GM21390 (cell line): ENCODE measurements around the gene SLCO2A1.

Experiments used
- ATAC-seq: cut with Tn5 transposase; IDR thresholded peaks from one replicate; pipeline ENCODE4 v1.9.1; 2021; ENCODE audit not compliant: unreplicated experiment

The SLCO2A1 gene

GRCh38 chr3:133910422-133910821 lies 119.3 kb downstream of the SLCO2A1 start:
- ATAC-seq, result no peak

GRCh38 chr3:133905376-133905775 lies 124.3 kb downstream of the SLCO2A1 start:
- ATAC-seq, result no peak

- ATAC-seq, result no peak
Observed at GRCh38 chr3:133901847-133902246, 127.9 kb downstream of the SLCO2A1 start.

GRCh38 chr3:133901083-133901482 lies 128.6 kb downstream of the SLCO2A1 start:
- ATAC-seq, result no peak

- no peak for ATAC-seq
Observed at GRCh38 chr3:133899311-133899710, 130.4 kb downstream of the SLCO2A1 start.

GRCh38 chr3:133897547-133897946 lies 132.2 kb downstream of the SLCO2A1 start:
- no peak for ATAC-seq

GRCh38 chr3:133896002-133896761 lies 133.5 kb downstream of the SLCO2A1 start:
- ATAC-seq, result no peak

GRCh38 chr3:133895208-133896001 lies 134.3 kb downstream of the SLCO2A1 start, which contains the start of gene RAB6B:
TSS of gene RAB6B (minus strand) at chr3:133895882. CDS start at chr3:133895466, 416 bp downstream.
- no peak for ATAC-seq

- ATAC-seq, result no peak
Observed at GRCh38 chr3:133894353-133895207, 135.1 kb downstream of the SLCO2A1 start.

- no peak for ATAC-seq
Observed at GRCh38 chr3:133893683-133894352, 135.9 kb downstream of the SLCO2A1 start.

- ATAC-seq, result no peak
Observed at GRCh38 chr3:133892541-133893231, 137.0 kb downstream of the SLCO2A1 start.

GRCh38 chr3:133891662-133892378 lies 137.9 kb downstream of the SLCO2A1 start:
- no peak for ATAC-seq

- no peak for ATAC-seq
Observed at GRCh38 chr3:133890972-133891644, 138.6 kb downstream of the SLCO2A1 start.

- ATAC-seq, result no peak
Observed at GRCh38 chr3:133890037-133890436, 139.7 kb downstream of the SLCO2A1 start.

- ATAC-seq, result no peak
Observed at GRCh38 chr3:133888726-133889340, 140.9 kb downstream of the SLCO2A1 start.

- ATAC-seq, result no peak
Observed at GRCh38 chr3:133887803-133888703, 141.7 kb downstream of the SLCO2A1 start.

GRCh38 chr3:133887074-133887802 lies 142.5 kb downstream of the SLCO2A1 start:
- no peak for ATAC-seq
